IMR-90 (cell line): Measurements from ENCODE around the gene HMGCS2. TPM values are rescaled to one million over a fixed set of nuclear protein-coding genes. Genes with fewer than 3 reads are reported as not detected.

Experiments used
- ATAC-seq: fragments of 200-7000 bp; cut with Tn5 transposase; 2 replicates; pipeline ENCODE4 v1.9.1; 2020; ENCODE audit warnings: low read depth, mild to moderate bottlenecking, moderate library complexity
- BruUV-seq: library from RNA; stranded (reverse); fragments of 400-500 nt; replicated peaks from 2 replicates; lab custom pipeline; 2021; lab: Mats Ljungman, UMichigan
- CTCF ChIA-PET: fragments of 300-600 bp; formaldehyde crosslinking; extraction: SDS; loops from one replicate; lab custom pipeline; 2021; ENCODE audit warnings: antibody characterized with exemption; lab: Yijun Ruan, JAX
- POLR2A ChIA-PET: fragments of 300-600 bp; sonication (Branson Sonifier 250); formaldehyde crosslinking; loops from one replicate; lab custom pipeline; 2022; ENCODE audit warnings: antibody characterized with exemption; ENCODE audit not compliant: unreplicated experiment; lab: Charles Lee
- DNase-seq: peaks from one replicate; pipeline ENCODE4 v3.0.0; 2013
- H2AFZ ChIP-seq: replicated peaks from 2 replicates; pipeline ENCODE3; 2013; ENCODE audit warnings: low read length, mild to moderate bottlenecking; ENCODE audit not compliant: poor library complexity
- H2AK5ac ChIP-seq: 2 replicates; pipeline ENCODE4 v1.6.1; 2013; ENCODE audit warnings: low read depth, low read length, inconsistent platforms
- H2AK9ac ChIP-seq: replicated peaks from 2 replicates; pipeline ENCODE3; 2013; ENCODE audit warnings: mild to moderate bottlenecking, low read depth, low read length, moderate library complexity; ENCODE audit not compliant: poor library complexity
- H2BK120ac ChIP-seq: 2 replicates; pipeline ENCODE4 v1.6.1; 2013; ENCODE audit warnings: low read depth, low read length, inconsistent platforms
- H2BK15ac ChIP-seq: 3 replicates; pipeline ENCODE4 v1.6.1; 2013; ENCODE audit warnings: low read depth, low read length, inconsistent platforms
- H2BK20ac ChIP-seq: 2 replicates; pipeline ENCODE4 v1.6.1; 2013; ENCODE audit warnings: low read depth, mild to moderate bottlenecking, inconsistent platforms, low read length, moderate library complexity
- H2BK5ac ChIP-seq: 2 replicates; pipeline ENCODE4 v1.6.1; 2013; ENCODE audit warnings: mild to moderate bottlenecking, low read depth, low read length, inconsistent platforms; ENCODE audit not compliant: poor library complexity, severe bottlenecking
- H3K14ac ChIP-seq: replicated peaks from 2 replicates; pipeline ENCODE4 v1.6.1; 2013; ENCODE audit warnings: low read depth, low read length, inconsistent platforms
- H3K18ac ChIP-seq: 2 replicates; pipeline ENCODE4 v1.6.1; 2013; ENCODE audit warnings: low read depth, low read length, control low read depth
- H3K23ac ChIP-seq: 2 replicates; pipeline ENCODE4 v1.6.1; 2013; ENCODE audit warnings: low read depth, low read length, inconsistent platforms
- H3K27ac ChIP-seq: 2 replicates; pipeline ENCODE4 v1.5.1; 2013; ENCODE audit warnings: mild to moderate bottlenecking, control low read depth, low read length; ENCODE audit not compliant: insufficient read depth
- H3K27me3 ChIP-seq: 2 replicates; pipeline ENCODE4 v1.6.1; 2013; ENCODE audit warnings: low read length; ENCODE audit not compliant: control insufficient read depth, insufficient read depth
- H3K36me3 ChIP-seq: 2 replicates; pipeline ENCODE4 v1.6.1; 2013; ENCODE audit warnings: low read length, mixed read lengths; ENCODE audit not compliant: control insufficient read depth, insufficient read depth
- H3K4ac ChIP-seq: 2 replicates; pipeline ENCODE4 v1.6.1; 2013; ENCODE audit warnings: low read depth, low read length, inconsistent platforms
- H3K4me1 ChIP-seq: 2 replicates; pipeline ENCODE4 v1.6.1; 2013; ENCODE audit warnings: low read length, mixed read lengths; ENCODE audit not compliant: control insufficient read depth, insufficient read depth
- H3K4me2 ChIP-seq: 2 replicates; pipeline ENCODE4 v1.6.1; 2013; ENCODE audit warnings: low read depth, mild to moderate bottlenecking, control low read depth, low read length, moderate library complexity
- H3K4me3 ChIP-seq: 2 replicates; pipeline ENCODE4 v1.5.1; 2013; ENCODE audit warnings: low read depth, mild to moderate bottlenecking, control low read depth, low read length, moderate library complexity; ENCODE audit not compliant: insufficient read depth
- H3K56ac ChIP-seq: 2 replicates; pipeline ENCODE4 v1.6.1; 2013; ENCODE audit warnings: low read length, inconsistent platforms; ENCODE audit not compliant: insufficient read depth; ENCODE audit errors: extremely low read depth
- H3K79me1 ChIP-seq, 2 experiments: 2 replicates each; pipeline ENCODE4 v1.6.1; 2013; ENCODE audit warnings: low read length in 2 of 2, inconsistent platforms in 1 of 2, low read depth in 1 of 2
- H3K9ac ChIP-seq: 2 replicates; pipeline ENCODE4 v1.6.1; 2013; ENCODE audit warnings: low read depth, low read length, control low read depth
- H3K9me1 ChIP-seq: 2 replicates; pipeline ENCODE4 v1.6.1; 2013; ENCODE audit warnings: low read length, inconsistent platforms; ENCODE audit not compliant: insufficient read depth
- H3K9me3 ChIP-seq: 2 replicates; pipeline ENCODE4 v1.6.1; 2013; ENCODE audit warnings: low read length; ENCODE audit not compliant: control insufficient read depth, insufficient read depth
- H4K20me1 ChIP-seq: 2 replicates; pipeline ENCODE4 v1.6.1; 2013; ENCODE audit warnings: low read length, inconsistent platforms; ENCODE audit not compliant: insufficient read depth
- H4K5ac ChIP-seq: 2 replicates; pipeline ENCODE4 v1.6.1; 2013; ENCODE audit warnings: mild to moderate bottlenecking, low read depth, low read length, control low read depth
- H4K8ac ChIP-seq, 2 experiments: 2 replicates each; pipeline ENCODE4 v1.6.1; 2013; ENCODE audit warnings: low read depth in 2 of 2, low read length in 2 of 2, control low read depth in 1 of 2, inconsistent platforms in 1 of 2
- H4K91ac ChIP-seq: 2 replicates; pipeline ENCODE4 v1.6.1; 2013; ENCODE audit warnings: low read depth, low read length, inconsistent platforms; ENCODE audit not compliant: insufficient read depth
- BHLHE40 ChIP-seq: fragments of 150-350 bp; IDR thresholded peaks from 2 replicates; pipeline ENCODE4 v1.6.1; 2016; ENCODE audit warnings: mild to moderate bottlenecking, low read depth, low read length
- CEBPB ChIP-seq: IDR thresholded peaks from 2 replicates; pipeline ENCODE4 v1.6.1; 2012; ENCODE audit warnings: low read depth, low read length, improper control_type of control experiment
- CHD1 ChIP-seq: IDR thresholded peaks from 2 replicates; pipeline ENCODE4 v1.6.1; 2012; ENCODE audit warnings: low read depth, low read length, improper control_type of control experiment
- MAFK ChIP-seq: IDR thresholded peaks from 2 replicates; pipeline ENCODE4 v1.6.1; 2012; ENCODE audit warnings: low read depth, low read length, improper control_type of control experiment
- MAZ ChIP-seq: IDR thresholded peaks from 2 replicates; pipeline ENCODE4 v1.6.1; 2012; ENCODE audit warnings: low read depth, mild to moderate bottlenecking, low read length, improper control_type of control experiment, moderate library complexity, borderline replicate concordance
- MXI1 ChIP-seq: IDR thresholded peaks from 2 replicates; pipeline ENCODE4 v1.6.1; 2012; ENCODE audit warnings: low read depth, mild to moderate bottlenecking, low read length, moderate library complexity, borderline replicate concordance
- NFE2L2 ChIP-seq: fragments of 150-350 bp; IDR thresholded peaks from 2 replicates; pipeline ENCODE4 v1.6.1; 2016; ENCODE audit warnings: low read depth, mild to moderate bottlenecking, low read length
- RCOR1 ChIP-seq: IDR thresholded peaks from 2 replicates; pipeline ENCODE4 v1.6.1; 2012; ENCODE audit warnings: mild to moderate bottlenecking, low read length, improper control_type of control experiment; ENCODE audit not compliant: insufficient replicate concordance
- SMC3 ChIP-seq: fragments of 150-350 bp; IDR thresholded peaks from 2 replicates; pipeline ENCODE4 v1.6.1; 2016; ENCODE audit warnings: low read depth, mild to moderate bottlenecking, antibody characterized with exemption, low read length, moderate library complexity
- dilution Hi-C: fragments of 300-500 bp; cut with HindIII; formaldehyde crosslinking; loops from one replicate; pipeline ENCODE4 v1.14.3; 2018; ENCODE audit warnings: low sequenced_read_pairs; ENCODE audit not compliant: unreplicated experiment
- in situ Hi-C: fragments of 300-500 bp; cut with MboI; formaldehyde crosslinking; loops from 3 replicates; pipeline ENCODE4 v1.14.3; 2019; ENCODE audit warnings: low sequenced_read_pairs, inconsistent platforms, mixed read lengths
- intact Hi-C: fragments of 100-400 bp; cut with micrococcal nuclease; formaldehyde crosslinking; loops from 2 replicates; pipeline ENCODE4 v1.10.0; 2022
- polyA plus RNA-seq, 3 experiments: library from polyadenylated mRNA; depleted of rRNA; stranded (reverse); fragments of >200 nt; gene quantifications; 2 replicates each; pipeline ENCODE4 v1.2.3, GENCODE V29; 2012; ENCODE audit warnings: low replicate concordance in 1 of 3
- total RNA-seq: library from RNA; depleted of rRNA; stranded (reverse); fragments of >200 nt; gene quantifications from 2 replicates; pipeline ENCODE4 v1.2.3, GENCODE V29; 2012
- TF ChIP-seq, protein P1 (sequence below): fragments of 150-350 bp; IDR thresholded peaks from 2 replicates; pipeline ENCODE4 v1.6.1; 2017; ENCODE audit warnings: mild to moderate bottlenecking, antibody characterized with exemption, low read length, low read depth
- TF ChIP-seq, protein P2 (sequence below): fragments of 150-350 bp; IDR thresholded peaks from 2 replicates; pipeline ENCODE4 v1.6.1; 2016; ENCODE audit warnings: low read depth, mild to moderate bottlenecking, low read length, moderate library complexity, borderline replicate concordance

Gene HMGCS2
- total and polyA plus RNA-seq, 2 of the 4 experiments (the other 2 are of a cell fraction): not detected

DNA sequence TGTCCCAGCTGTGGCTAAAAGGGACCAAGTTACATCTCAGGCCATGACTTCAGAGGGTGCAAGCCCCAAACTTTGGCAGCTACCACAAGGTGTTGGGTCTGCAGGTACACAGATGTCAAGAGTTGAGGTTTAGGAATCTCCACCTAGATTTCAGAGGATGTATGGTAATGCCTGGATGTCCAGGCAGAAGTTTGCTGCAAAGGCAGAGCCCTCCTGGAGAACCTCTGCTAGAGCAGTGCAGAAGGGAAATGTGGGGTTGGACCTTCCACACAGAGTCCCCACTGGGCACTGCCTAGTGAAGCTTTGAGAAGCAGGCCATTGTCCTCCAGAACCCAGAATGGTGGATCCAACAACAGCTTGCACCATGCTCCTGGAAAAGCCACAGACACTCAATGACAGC, 67.0 kb downstream of the HMGCS2 start:
- Histone ChIP-seq H2AK9ac (no peak overlapping the region), H3K4me1 (no peaks in the 10 kb centered on the region), H2BK120ac (no peak overlapping the region), H3K14ac (no peak overlapping the region), H3K9me1 (no peaks in the 10 kb centered on the region), H3K27me3 (peaks cover 12% of the 10 kb centered on the region), H3K79me1 (no peaks in the 10 kb centered on the region), H4K91ac (no peak overlapping the region), H4K5ac (no peak overlapping the region), H2BK20ac (no peak overlapping the region), H3K56ac (no peak overlapping the region; the same call in 1 of the 2 replicates), H3K4me2 (no peak overlapping the region), H2AK5ac (no peak overlapping the region), H2BK5ac (no peak overlapping the region), H3K9ac (no peak overlapping the region), H3K36me3 (no peaks in the 10 kb centered on the region), H3K27ac (no peak overlapping the region), H2AFZ (no peak overlapping the region), H3K9me3 (peaks cover 7% of the 10 kb centered on the region), H3K18ac (no peak overlapping the region), H2BK15ac (no peak overlapping the region), H3K4ac (no peak overlapping the region), H4K8ac (no peak overlapping the region), H3K23ac (no peak overlapping the region), H4K20me1 (no peaks in the 10 kb centered on the region), H3K4me3 (no peak overlapping the region)
- dilution Hi-C loops: no loop called here
- DNase-seq: no peak
- TF ChIP-seq, protein P1, sequence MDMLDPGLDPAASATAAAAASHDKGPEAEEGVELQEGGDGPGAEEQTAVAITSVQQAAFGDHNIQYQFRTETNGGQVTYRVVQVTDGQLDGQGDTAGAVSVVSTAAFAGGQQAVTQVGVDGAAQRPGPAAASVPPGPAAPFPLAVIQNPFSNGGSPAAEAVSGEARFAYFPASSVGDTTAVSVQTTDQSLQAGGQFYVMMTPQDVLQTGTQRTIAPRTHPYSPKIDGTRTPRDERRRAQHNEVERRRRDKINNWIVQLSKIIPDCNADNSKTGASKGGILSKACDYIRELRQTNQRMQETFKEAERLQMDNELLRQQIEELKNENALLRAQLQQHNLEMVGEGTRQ: no peak
- TF ChIP-seq MAFK: no peak
- no peak for TF ChIP-seq MXI1
- TF ChIP-seq BHLHE40: no peak
- TF ChIP-seq CHD1: no peak
- no peak for TF ChIP-seq MAZ
- no peak for TF ChIP-seq SMC3
- no peak for TF ChIP-seq RCOR1
- TF ChIP-seq, protein P2, sequence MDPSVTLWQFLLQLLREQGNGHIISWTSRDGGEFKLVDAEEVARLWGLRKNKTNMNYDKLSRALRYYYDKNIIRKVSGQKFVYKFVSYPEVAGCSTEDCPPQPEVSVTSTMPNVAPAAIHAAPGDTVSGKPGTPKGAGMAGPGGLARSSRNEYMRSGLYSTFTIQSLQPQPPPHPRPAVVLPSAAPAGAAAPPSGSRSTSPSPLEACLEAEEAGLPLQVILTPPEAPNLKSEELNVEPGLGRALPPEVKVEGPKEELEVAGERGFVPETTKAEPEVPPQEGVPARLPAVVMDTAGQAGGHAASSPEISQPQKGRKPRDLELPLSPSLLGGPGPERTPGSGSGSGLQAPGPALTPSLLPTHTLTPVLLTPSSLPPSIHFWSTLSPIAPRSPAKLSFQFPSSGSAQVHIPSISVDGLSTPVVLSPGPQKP: no peak
- TF ChIP-seq CEBPB: no peak
- TF ChIP-seq NFE2L2: no peak
- in situ Hi-C loops: no loop called here
- no peak for ATAC-seq
- BruUV-seq: no TSS peak
- ChIA-PET POLR2A (no interaction called here), CTCF (no interaction called here)
- intact Hi-C loops: no loop called here
